ENCODE results near the gene IL16.

The IL16 gene

DNA sequence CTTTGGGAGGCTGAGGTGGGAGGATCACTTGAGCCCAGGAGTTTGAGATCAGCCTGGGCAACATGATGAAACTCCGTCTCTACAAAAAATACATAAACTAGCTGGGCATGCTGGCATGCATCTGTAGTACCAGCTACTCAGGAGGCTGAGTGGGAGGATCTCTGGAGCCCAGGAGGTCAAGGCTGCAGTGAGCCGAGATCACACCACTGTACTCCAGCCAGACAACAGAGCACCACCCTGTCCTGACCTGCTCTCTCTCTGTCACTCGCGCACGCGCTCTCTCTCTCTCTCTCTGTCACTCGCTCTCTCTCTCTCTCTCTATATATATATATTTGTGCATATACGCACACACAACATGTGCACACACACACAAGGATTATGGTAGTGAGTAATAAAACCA lies 61.8 kb downstream of the IL16 start:
- DNase-seq, result no peak

DNA sequence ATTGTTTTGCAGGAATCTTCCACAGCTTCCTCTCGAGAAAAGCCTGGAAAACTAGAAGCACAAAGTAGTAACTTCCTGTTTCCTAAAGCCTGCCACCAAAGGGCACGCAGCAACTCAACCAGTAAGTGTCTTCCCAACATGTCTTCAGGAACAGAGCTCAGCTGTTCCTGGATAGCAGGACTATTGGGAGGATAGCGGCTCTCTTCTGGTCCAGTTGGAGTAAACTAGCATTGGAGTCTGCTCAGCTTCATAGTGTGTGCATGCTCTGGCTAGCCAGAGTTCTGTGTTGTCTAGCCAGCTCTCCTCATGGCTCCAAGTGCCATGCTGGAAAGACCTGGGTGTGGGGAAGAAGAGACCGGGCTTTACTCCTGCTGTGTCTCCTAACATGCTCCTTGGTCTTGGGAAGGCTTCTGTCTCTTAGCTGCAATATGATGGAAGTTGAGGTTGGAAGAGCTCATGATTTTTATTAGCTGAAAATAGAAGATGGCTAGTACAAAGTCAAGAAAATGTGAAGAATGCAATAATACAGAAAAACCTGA lies 63.1 kb downstream of the IL16 start:
- DNase-seq, result no peak

DNA sequence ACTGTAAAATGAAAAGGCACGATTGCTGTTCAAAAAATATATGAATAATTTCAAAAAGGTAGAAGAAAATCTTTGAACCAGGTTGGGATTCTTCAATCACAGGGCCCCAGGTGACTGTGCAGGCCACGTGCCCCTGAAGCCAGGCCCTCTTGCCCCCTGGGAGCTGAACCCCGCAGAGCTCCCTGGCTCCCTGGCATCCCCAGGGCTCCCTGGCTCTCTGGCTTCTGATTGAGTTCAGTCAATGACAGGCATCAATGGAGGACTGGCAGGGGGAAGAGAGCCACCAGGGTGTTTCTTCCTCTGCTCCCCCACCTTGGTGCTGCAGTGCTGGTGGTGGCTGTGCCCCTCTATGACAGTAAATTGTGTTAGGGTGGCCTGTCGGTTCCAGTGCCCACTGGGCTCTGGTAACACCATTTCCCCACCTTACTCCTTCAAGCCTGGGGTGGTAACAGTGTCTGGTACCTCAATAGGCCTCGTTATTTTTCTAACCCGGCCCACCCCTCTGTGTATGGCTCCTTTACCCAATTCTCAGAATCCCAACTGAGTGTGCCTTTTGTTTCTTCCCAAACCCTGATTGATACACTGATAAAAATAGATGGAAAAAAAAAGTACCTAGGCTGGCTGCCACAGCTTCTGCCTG lies 64.6 kb downstream of the IL16 start:
- no peak for DNase-seq

DNA sequence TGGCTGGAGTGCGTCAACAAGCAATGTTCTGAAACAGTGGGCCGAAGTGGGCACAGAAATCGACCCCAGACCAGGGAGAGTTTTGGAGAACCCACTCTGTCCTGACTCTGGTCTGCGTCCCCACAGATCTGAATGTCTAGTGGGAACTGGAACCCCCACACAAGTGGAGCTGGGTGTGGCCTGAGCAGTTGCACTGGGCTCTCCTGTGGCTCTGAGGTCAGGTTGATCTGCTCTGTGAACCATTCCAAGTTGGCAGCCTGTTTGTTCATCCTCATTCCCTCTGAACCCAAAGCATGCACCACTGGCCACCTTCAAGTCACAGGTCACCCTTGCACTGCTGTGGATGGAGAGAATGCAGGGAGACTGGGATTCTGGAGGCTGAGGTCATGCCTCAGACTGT lies 66.8 kb downstream of the IL16 start:
- DNase-seq, result no peak

DNA sequence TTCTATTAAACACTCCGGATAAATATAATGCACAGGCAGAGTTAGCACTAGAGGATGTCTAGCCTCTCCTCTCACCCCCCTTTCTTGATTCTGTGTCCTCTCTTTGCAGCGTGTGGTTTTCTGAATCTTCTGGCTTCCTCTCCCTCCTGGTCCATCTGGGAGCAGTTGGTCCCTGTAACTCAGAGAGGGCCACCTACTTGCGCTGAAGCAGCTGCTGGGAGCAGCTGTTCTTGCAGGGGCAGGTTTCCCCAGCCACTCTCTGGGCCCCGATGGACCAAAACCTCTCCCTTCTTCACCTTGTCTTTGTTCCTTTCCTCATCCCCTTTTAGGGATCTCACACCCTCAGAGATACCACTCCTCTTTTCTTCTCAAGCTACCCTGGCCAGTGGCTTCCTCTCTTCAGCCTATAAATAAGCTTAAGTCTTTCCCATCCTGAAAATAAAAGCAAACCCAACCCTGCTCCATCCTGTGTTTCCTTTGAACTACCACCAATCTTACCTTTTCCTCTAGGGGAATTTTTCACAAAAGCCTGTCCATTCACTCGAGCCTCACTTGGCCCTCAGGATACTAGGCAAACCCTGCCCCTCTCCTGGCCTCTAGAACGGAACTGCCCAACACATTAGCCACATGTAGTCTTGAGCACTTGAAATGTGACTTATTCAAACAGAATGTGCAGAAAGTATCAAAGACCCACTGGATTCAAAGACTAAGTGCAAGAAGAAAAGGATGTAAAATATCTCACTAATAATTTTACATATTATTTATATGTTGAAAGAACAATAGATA lies 67.6 kb downstream of the IL16 start:
- DNase-seq, result no peak

DNA sequence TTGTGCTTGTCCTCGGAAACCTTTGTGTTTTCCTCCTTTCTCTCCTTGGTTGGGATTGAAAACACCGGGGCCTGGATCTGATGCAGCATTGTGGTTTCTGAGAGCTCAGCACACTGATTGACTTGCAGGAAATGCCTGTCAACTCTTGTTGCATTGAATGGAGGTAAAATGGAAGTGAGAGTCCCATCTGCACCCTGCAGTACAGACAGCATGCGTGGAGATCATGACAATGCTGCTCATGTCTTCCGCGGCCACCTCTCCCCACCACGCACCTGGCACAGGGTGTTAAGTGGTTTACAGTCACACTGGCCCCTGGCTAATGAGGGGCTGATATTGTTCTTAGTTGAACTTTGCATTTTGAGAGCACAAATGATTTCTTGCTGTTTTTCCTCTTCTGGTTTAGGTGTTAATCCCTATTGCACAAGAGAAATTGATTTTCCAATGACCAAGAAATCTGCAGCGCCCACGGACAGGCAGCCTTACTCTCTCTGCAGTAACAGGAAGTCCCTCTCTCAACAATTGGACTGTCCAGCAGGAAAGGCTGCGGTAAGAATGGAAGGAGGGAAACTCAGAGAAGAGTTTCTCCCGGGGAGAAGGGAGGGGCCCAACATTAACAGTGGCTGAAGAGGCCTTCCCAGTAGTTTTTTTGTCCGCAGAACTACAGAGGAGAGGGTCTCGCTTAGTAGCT lies 68.7 kb downstream of the IL16 start:
- no peak for DNase-seq

DNA sequence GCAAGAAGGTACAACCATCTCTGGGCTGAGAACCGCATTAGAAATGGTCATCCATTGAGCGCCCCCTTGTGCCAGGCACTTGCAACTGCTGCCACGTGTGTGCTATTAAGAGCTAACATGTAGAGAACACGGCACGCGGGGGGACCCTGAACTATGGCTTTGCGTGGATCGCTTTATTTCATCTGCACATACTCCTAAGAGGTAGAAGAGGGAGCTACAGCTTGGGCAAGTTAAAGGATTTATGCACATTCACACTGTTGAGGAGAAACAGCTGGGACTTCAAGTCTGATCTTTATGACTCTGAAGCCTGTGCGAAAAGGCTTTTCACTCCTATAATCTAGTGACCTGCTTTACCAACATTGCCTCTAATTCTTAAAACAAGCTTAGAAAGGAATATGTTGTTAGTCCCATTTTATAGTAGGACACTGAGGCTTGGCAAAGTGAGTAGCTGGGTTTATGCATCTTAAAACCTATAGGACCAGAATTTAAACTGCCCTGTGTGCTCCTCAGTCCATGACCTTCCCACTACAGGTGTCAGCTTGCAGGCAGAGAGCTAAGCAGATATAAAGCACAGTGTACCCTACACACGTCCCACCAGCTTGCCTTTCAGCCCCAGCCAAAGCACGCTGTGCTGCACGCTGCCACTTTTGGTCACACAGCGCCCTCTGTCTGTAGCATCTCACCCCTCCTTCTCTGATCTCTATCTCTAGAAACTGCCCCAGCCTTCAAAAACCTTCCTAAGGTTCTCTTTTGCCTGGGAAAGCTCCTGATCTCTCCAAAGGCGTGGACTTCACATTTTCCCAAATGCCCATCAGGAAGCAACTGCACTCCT lies 69.5 kb downstream of the IL16 start:
- no peak for DNase-seq

DNA sequence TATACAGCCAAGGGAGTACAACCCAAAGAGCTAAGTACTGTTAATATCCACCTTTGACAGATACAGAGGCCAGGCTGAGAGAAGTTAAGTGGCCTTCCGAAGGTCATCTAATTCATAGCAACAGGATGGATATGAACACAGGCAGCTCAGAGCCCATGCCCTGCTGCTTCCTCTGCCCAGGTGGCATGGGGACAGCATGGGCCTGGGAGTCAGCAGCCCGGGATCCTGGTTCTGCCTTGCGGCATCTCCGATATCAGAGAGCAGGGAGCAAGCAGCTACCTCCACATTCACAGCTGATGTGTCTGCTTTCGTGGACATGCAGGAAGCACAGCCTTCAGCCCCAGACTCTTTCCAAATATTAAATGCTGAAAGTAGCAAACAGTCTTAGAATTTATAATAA lies 71.7 kb downstream of the IL16 start:
- no peak for DNase-seq

DNA sequence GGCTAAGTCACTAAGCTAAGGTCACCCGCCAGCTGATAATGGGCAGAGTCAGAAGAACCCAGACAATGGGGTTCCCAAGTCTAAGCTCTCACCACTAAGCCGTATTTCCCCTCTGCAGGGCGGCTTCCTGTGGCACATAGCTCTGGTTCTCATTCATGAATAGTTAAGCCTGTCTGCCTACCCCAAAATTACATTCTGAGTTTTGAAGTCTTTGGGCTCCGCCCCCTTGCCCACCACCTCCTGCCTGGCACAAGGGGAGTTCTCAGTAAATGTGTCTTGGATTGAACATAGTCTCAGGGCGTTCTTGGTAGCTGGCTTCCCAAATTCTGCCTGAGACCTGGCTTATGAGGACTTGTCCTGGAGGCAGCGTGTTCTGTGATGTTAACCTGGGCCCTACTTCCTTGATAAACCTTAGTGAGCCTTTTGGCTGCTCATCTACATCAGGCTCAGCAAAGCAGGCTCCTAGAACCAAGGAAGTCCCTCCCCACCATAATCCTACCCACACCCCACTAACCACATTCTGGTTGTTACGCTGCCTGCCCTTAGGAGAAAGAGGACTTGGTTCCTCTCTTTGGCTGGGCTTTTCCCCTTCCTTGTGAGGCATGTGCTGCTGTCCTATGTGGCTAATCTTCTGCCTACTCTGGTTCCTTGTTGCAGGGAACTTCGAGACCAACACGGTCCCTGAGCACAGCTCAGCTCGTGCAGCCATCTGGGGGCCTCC lies 72.4 kb downstream of the IL16 start:
- DNase-seq, result no peak

DNA sequence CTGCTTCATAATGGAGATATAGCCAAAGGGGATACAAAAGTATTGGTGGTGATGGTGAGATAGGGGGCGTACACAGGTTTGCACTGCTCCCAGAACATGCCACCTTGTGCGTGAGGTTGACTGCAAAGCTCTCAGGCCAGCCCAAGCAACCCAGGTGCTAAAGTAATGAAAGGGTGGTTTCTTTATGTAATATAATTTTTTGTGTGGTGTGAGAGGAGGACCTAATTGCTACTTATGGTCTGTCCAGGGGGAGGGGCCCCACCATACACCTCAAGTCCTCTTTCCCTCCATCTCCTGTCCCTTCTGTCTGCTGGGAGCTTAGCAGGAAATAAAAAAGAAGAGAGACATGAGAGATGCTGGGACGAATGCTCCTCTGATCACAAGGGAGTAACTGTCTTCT lies 73.5 kb downstream of the IL16 start:
- no peak for DNase-seq

DNA sequence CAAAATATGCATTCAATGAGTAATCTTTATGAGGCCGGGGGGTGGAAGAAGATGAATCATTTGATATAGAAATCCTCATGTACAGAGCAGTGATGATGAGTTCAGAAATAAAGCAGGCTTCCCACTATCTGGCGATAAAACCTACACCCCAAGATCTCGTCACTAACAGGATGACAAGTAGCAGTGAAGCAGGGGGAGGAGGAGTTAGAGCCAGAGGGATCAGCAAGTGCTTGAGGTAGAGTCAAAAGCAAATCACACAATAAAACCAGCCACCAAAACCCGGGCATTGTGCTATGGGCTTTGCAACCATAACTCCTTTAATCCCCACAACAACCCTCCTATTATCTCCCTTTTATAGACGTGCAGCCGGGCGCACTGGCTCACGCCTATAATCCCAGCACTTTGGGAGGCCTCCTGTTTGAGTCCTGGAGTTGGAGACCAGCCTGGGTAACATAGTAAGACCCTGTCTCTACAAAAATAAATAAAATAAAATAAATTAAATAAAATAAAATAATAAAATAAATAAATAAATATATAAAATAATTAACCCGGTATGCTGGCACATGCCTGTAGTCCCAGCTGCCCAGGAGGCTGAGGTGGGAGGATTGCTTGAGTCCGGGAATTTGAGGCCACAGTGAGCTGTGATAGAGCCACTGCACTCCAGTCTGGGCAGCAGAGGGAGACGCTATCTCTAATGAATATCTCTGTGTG lies 74.3 kb downstream of the IL16 start:
- no peak for DNase-seq

DNA sequence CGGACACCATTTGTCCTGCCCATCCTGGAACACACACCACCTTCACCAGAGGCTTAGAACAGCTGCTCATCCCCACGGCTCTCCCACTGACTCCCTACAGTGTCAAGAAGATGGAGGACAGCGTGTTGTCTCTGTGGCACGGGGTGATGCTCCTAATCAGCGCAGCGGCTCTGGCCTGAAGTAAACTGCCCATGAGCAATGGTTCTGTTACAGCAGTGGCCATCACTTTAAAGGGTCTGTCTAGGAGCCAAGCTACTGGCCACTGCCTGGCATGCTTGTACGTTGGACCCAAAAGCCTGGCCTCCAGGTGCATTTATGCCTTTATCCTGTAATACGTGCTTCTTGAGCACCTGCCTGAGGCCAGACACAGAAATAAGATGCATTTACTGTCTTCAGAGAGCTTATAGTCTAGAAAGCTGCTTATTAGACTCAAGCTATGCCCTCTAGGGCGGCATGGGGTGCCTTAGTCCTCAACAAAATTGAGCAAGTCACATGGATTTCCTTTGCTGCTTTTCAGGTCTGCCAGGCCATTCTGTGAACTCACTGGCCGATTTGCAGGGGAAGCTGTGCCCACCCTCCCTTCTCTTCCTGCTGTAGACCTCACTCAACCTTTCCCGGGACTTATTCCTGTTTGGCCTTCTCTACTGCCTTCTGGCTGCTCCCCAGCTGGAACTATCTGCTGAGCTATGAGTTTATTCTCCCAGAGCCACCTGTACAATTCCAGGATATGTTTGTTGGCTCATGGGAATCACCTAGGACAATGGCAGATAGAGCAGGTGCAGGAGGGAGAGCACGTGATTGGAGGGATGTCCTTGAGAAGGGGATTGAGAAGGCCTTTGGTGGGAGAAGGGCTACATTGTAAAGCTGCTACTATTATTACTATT lies 75.3 kb downstream of the IL16 start:
- no peak for DNase-seq

DNA sequence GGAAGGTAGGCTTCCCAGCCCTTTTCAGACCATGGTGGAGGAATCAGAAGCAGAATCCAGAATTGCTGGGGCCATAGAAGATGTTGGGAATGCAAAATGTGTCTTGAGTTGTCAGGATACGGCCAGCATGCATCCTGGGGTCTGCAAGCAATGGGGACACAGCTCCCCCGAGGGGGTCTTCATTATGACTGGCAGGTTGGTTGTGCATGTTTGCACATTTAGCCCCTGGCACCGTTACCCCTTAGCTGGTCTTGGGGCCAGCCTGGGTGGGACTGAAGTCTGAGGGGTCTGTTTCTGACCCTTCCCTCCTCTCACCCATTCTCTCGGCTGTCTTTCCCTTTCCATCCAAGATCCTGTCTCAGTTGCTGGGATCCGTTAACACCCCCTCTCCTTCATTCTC lies 76.5 kb downstream of the IL16 start:
- DNase-seq, result no peak

DNA sequence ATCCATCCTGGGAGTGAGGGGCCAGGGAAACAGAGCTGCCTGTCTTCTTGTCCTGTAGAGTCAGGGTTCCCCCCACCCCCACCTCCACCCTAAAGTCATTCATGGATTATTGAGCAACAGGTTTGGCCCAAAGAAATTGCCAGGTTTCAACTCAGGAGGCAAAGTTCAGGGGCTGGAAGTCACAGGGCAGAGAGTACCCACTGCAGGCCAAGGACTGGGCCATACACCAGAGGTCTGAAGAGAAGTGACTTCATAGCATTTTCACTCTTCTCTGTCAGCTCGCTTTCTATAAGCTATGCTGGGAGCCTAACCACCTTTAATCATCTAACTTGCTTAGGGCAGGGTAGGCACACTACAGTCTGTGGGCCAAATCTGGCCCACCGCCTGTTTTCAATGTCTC lies 77.2 kb downstream of the IL16 start:
- no peak for DNase-seq

DNA sequence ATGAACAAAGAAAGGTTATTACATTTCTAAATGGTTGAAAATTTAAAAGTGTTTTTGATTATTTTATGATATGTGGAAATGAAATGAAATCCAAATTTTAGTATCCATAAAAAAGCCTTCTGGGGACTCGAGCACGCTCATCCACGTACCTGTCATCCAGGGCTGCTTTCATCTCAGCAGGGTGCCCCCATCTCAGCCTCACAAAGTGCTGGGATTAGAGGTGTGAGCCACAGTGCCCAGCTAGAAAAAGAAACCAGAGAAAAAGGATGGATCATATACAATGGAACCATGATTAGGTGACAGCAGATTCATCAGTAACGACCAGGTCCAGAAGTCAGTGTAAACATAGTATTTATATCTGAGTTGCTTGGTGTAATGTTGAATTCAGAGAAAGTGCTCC lies 77.6 kb downstream of the IL16 start:
- DNase-seq, result no peak

DNA sequence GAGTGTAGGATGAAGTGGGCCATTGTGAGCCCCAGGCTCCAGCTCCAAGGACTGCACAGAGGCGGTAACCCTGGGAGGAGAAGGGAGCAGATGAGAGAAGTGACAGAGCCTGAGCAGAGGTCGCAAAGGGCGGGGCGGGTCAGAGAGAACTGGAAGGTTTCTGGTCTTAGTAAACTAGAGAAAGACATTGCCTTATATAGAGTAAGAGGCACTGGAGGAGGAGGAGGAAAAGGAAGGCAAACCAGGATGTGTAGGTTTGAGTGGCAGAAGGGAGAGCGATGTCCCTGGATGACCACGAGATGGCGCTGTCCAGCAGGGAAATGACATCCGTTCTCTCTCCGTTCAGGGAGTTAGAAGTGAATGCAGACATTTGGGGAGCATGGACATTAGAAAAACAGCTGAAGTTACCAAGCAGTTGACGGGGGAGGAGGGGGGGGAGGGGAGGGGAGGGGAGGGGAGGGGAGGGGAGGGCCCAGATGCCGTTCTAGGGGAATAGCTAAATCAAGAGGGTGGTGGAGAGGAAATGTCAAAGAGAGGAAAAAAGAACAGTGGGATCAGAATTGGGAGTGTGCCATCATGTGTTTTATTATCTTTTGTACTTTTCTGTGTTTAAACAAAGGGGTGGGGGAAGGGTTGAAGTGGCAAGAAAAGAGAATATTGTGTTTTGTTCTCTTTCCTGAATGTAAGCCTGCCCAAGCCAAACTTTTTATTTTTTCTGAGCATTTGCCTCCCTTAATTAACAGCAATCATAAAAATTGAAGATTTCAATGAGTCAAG lies 78.4 kb downstream of the IL16 start:
- DNase-seq, result no peak

DNA sequence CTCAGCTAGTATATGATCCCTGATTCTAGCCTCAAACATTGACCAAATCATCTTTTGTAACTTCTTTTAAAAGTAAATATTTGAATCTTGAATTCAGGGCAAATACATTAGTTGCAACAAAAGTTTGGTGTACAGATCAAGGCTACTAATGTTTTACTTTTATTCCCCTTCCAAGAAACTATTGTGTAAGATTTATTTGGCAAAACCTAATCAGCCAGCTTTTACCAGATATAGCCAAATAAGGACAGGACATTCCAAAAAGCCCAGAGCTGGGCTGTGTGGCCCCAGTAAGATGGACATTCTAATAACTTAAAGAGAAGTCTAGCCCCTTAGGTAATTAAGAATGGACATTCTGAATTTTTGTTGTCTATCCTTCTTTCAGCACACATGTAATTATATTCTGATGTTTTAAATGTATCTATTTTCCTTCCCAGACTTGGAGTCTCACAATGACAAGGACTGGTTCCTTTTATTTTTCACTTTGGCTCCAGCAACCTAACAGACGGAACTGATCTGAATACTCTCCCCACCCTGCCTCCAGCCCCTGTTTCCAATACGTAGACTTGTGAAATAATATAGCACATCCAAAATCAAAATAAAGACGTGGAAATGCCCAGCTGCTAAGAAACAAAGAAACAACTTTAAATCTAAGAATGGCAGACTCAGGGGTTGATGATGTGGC lies 79.2 kb downstream of the IL16 start:
- DNase-seq, result no peak

DNA sequence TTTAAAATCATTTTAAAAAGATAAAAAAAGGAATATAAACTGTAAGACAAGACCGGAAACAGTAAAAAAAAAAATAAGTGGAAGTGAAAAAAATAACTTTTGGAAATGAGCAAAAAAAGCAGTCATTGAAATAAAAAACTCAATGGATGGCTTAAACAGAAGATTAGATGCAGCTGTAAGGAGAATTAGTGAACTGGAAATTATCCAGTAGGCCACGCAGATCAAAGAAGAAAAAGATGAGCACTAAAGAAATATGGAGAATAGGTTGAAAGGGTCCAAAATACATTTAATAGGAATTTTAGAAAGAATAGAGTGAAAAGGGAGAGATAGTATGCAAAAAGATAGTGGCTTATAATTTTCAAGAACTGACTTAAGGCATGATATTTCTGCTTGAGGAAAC lies 80.3 kb downstream of the IL16 start:
- DNase-seq, result no peak

DNA sequence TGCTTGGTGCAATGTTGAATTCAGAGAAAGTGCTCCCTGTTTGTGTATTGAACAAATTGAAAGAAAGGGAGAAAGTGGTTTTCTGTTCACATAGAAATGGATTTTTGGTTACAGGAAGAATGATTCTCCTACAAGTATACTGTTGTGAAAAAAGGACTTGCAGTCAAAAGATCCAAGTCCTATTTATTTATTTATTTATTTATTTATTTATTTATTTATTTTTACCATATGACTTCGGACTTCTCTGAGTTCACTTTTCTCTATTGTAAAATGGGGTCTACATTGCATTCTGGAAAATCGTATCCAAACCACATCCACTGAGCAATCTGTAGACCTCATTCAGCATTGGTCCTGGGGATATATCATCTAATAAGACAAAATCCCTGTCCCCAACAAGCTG lies 81.2 kb downstream of the IL16 start:
- DNase-seq, result no peak
